ENCODE measurements around the gene FXYD4. TPM values are rescaled to one million over a fixed set of nuclear protein-coding genes. Genes with fewer than 3 reads are reported as not detected.

FXYD4 gene
- total RNA-seq, 1 experiment from 2014 or later, result not detected

GRCh38 chr10:43386549-43386948 lies 15.1 kb downstream of the FXYD4 start:
- Mint-ChIP-seq H3K9me3 (no peaks in the 10 kb centered on the region), H3K36me3 (peaks cover 58% of the 10 kb centered on the region), H3K27me3 (ENCODE audit: low read depth) (no peaks in the 10 kb centered on the region), H3K4me1 (peaks cover 8% of the 10 kb centered on the region), H3K4me3 (no peak overlapping the region), H3K27ac (peak overlapping the region; percentile 41)
- TF ChIP-seq ZNF671 (CRISPR knock-in tag; IDR thresholded peaks at IDR 0.05) (no peak), HMGXB4 (CRISPR knock-in tag; IDR thresholded peaks at IDR 0.05) (no peak), ZNF121 (CRISPR knock-in tag; IDR thresholded peaks at IDR 0.05) (no peak), NR3C1 (CRISPR knock-in tag; conservative IDR thresholded peaks at IDR 0.05; ENCODE audit: low read depth) (no peak), ZNF512 (CRISPR knock-in tag; IDR thresholded peaks at IDR 0.05; ENCODE audit: borderline replicate concordance) (no peak), ESRRA (CRISPR knock-in tag; IDR thresholded peaks at IDR 0.05; ENCODE audit: borderline replicate concordance) (no peak), E2F1 (CRISPR knock-in tag; IDR thresholded peaks at IDR 0.05) (no peak), EMX1 (CRISPR knock-in tag; IDR thresholded peaks at IDR 0.05) (no peak), FOXP4 (CRISPR knock-in tag; IDR thresholded peaks at IDR 0.05) (no peak), ATF2 (CRISPR knock-in tag; IDR thresholded peaks at IDR 0.05; ENCODE audit: borderline replicate concordance, low read depth) (no peak), ZNF423 (CRISPR knock-in tag; IDR thresholded peaks at IDR 0.05) (no peak), NFE2L1 (CRISPR knock-in tag; IDR thresholded peaks at IDR 0.05) (no peak), SOX15 (CRISPR knock-in tag; IDR thresholded peaks at IDR 0.05) (no peak), NFATC4 (CRISPR knock-in tag; IDR thresholded peaks at IDR 0.05) (no peak), USF2 (CRISPR knock-in tag; IDR thresholded peaks at IDR 0.05) (no peak), PRDM15 (CRISPR knock-in tag; IDR thresholded peaks at IDR 0.05) (no peak), ARID4B (CRISPR knock-in tag; IDR thresholded peaks at IDR 0.05; ENCODE audit: borderline replicate concordance) (no peak), RORB (CRISPR knock-in tag; IDR thresholded peaks at IDR 0.05) (no peak), ZNF416 (CRISPR knock-in tag; IDR thresholded peaks at IDR 0.05) (no peak), ATF3 (CRISPR knock-in tag; conservative IDR thresholded peaks at IDR 0.05) (no peak)
- POLR2A ChIA-PET, result interaction anchor here (1.0 to 1.7 kb wide), 2 partner anchors 9 to 10 kb away, joined by 3 to 5 read pairs; no protein-coding TSS in a partner anchor
- CTCF ChIA-PET, result no interaction called here
- DNase-seq (ENCODE audit: low spot score), result no peak
- ATAC-seq, result no peak

Data from WTC11 (cell line).